Fibroblast of villous mesenchyme (primary cell): ENCODE data around the gene NECTIN1. TPM values are rescaled to one million over a fixed set of nuclear protein-coding genes. Genes with fewer than 3 reads are reported as not detected.

Source experiments
- DNase-seq: peaks from one replicate; pipeline ENCODE4 v3.0.0-alpha.2; 2010; ENCODE audit warnings: low read depth
- H3K4me3 ChIP-seq: 2 replicates; pipeline ENCODE4 v1.5.1; 2011; ENCODE audit warnings: low read depth, mild to moderate bottlenecking, low read length
- total RNA-seq: library from RNA; depleted of rRNA; stranded (reverse); fragments of >200 nt; gene quantifications from 2 replicates; pipeline ENCODE4 v1.2.3, GENCODE V29; 2012
- TF ChIP-seq, protein P1 (sequence below): IDR thresholded peaks from 2 replicates; pipeline ENCODE4 v1.5.1; 2012; ENCODE audit warnings: low read depth, mild to moderate bottlenecking, low read length; ENCODE audit not compliant: insufficient read depth

Gene NECTIN1
- total RNA-seq, 1 donor = 3.9 TPM

DNA sequence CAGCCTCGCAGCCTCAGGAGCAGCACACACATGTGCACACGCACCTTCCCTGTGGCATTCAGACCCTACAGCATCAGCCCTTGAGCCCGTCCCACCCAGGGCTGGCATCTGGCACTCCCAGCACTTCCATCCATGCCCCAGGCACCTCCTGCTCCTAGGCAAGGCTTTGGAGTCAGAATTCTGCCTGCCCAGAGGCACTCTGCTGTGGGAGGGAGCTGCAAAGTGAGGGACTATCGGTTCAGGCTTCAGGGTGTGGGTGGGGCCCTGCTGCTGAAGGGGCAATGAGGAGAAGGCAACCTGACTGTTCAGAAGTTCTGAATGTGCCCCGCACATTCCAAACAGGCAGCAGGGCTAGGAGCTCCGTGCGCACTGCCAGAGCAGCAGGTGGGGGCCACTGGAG lies 39.7 kb downstream of the NECTIN1 start:
- DNase-seq = no peak
- TF ChIP-seq, protein P1, sequence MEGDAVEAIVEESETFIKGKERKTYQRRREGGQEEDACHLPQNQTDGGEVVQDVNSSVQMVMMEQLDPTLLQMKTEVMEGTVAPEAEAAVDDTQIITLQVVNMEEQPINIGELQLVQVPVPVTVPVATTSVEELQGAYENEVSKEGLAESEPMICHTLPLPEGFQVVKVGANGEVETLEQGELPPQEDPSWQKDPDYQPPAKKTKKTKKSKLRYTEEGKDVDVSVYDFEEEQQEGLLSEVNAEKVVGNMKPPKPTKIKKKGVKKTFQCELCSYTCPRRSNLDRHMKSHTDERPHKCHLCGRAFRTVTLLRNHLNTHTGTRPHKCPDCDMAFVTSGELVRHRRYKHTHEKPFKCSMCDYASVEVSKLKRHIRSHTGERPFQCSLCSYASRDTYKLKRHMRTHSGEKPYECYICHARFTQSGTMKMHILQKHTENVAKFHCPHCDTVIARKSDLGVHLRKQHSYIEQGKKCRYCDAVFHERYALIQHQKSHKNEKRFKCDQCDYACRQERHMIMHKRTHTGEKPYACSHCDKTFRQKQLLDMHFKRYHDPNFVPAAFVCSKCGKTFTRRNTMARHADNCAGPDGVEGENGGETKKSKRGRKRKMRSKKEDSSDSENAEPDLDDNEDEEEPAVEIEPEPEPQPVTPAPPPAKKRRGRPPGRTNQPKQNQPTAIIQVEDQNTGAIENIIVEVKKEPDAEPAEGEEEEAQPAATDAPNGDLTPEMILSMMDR = no peak
- no peak overlapping the region for H3K4me3 ChIP-seq

DNA sequence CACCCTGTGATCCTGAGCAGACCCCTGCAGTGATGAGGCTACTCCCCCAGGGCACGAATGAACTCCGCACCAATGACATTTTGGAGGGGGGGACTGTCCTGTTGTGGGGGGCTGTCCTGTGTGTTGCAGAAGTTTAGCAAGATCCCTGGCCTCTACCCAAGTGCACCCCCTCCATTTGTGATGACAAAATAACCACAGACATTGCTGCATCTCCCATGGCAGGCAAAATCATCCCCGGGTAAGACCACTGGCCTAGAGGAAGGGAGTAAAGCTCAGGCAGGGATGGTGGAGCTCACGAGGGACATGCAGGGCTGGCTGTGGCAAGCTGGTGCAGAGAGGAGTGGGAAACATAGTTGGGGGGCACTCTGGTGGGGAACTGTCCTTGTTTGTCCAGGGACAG lies 40.6 kb downstream of the NECTIN1 start:
- TF ChIP-seq, protein P1 = no peak
- DNase-seq = no peak
- no peak overlapping the region for H3K4me3 ChIP-seq

DNA sequence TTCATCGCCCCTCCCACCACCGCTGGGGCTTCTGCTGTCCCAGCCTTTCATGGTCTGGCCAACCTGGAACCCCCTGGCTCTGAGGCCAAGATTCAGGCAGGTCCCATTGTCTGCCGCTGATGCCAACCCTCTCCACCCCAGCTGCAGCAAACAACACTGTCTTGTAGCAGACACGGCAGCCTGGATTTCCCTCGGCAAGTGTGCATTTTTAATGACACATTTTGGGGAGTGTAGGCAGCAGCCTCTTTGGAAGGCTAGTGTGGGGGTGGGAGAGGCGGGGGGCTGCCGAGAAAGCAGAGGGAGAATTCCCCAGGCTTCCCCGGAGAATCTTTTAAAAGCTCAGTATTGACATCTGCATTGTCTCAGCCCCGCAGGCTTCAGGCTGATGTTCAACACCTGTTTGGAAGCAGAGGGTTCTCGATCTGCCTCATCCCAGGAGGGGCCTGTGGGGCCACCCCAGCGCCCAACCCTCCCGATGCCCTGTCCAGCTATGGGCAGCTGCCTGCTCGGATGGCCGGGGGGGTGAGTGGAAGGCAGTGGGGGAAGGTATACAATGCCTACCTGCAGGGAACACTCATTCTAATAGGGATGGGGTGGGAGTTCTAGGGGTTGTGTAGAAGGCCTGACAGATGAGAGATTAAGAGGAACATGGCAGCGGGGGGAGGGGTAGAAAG lies 41.5 kb downstream of the NECTIN1 start:
- TF ChIP-seq, protein P1 = no peak
- H3K4me3 ChIP-seq = no peak overlapping the region

GRCh38 chr11:119686177-119686882 lies 42.7 kb downstream of the NECTIN1 start:
- TF ChIP-seq, protein P1 = no peak
- no peak for DNase-seq
- no peak overlapping the region for H3K4me3 ChIP-seq

More for the DNA sequence above, 41.5 kb downstream of the NECTIN1 start:
- DNase-seq = no peak

DNA sequence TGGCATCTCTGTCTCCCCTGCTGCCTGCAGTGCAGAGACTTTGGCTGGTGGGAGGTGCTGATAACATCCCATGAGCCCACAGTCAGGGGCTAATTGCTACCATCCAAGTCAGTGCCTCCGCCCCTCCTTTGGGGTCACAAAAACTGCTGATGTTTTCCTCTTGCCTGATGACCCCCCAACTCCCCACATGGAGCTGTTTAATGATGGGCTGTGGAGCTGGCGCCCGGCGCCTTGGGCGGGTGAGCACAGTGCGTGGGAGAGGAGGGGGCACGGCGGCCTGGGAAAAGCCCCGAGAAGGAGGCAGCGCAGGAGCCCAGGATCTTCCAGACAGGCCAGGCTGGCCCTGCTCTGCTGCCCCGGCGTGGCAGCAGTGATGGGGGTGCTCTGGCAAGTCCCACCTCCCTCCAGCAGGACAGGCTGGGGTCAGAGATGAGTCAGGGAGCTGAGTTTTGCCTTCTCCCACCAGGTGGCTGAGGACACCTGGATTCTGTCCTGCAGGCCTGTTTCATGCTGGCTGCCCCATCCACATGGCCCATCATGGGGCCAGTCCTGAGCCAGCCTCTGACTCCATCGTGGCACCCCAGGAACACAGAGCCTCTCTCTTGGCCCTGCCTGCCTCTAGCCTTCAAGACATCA lies 43.8 kb downstream of the NECTIN1 start:
- DNase-seq = no peak
- TF ChIP-seq, protein P1 = no peak
- no peak overlapping the region for H3K4me3 ChIP-seq

DNA sequence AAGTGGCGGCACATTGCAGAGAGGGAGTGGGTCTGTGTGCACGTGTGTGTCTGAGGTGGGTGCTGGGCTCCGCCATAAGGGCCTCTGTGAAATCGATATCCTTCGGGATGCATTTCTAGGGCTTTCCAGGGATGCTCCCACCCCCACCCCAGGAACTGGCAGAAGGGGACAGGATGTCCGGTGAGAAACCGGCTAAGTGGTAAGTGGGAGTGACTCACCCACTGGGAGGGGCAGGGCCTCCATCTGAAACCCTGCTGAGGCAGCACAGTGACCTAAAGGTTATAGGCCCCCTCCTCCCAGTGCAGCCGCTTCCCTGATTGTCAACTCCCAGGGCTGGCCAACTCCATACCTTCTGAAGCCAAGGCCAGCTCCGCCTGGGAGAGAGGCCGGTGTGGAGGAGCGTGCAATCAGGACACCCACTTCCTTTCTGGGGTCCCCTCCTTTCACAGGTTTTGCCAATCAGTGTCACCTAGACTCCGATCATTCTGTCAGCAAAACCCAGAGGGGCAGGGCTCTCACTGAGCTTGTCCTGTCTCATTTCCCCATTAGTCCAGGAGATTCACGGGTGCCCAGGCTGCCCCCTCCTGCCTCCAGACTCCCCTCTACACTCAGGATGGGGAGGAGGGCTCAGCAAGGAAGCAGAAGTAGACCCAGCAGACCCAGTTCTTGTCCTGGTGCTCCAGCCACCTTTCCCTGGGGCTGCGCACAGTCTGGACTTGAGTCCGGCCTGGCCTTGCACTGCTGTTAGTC lies 44.5 kb downstream of the NECTIN1 start:
- DNase-seq = peak; percentile 65
- TF ChIP-seq, protein P1 = no peak
- H3K4me3 ChIP-seq = no peak overlapping the region
